Mesenchymal stem cell (in vitro differentiated cells and primary cell): ENCODE measurements around the gene TSPO.

Source experiments
- DNase-seq: peaks from one replicate; pipeline ENCODE4 v3.0.0-alpha.2; 2013
- H2AFZ ChIP-seq: one replicate; pipeline ENCODE4 v1.6.1; 2013; ENCODE audit warnings: low read depth, mild to moderate bottlenecking, control low read depth, inconsistent platforms, low read length, moderate library complexity
- H2AK5ac ChIP-seq: 2 replicates; pipeline ENCODE4 v1.6.1; 2013; ENCODE audit warnings: low read length, moderate library complexity, mild to moderate bottlenecking, inconsistent platforms; ENCODE audit not compliant: severe bottlenecking
- H2BK120ac ChIP-seq: one replicate; pipeline ENCODE4 v1.6.1; 2013; ENCODE audit warnings: low read depth, mild to moderate bottlenecking, inconsistent platforms, low read length, moderate library complexity
- H2BK12ac ChIP-seq, 2 experiments: one replicate each; pipeline ENCODE4 v1.6.1; 2013; ENCODE audit warnings: inconsistent platforms in 2 of 2, low read length in 2 of 2, mild to moderate bottlenecking in 2 of 2, moderate library complexity in 2 of 2, control low read depth in 1 of 2
- H2BK15ac ChIP-seq: one replicate; pipeline ENCODE4 v1.6.1; 2013; ENCODE audit warnings: mild to moderate bottlenecking, low read depth, inconsistent platforms; ENCODE audit not compliant: poor library complexity, severe bottlenecking
- H2BK5ac ChIP-seq: 2 replicates; pipeline ENCODE4 v1.6.1; 2013; ENCODE audit warnings: low read depth, mild to moderate bottlenecking, low read length, control low read depth, inconsistent platforms; ENCODE audit not compliant: poor library complexity, severe bottlenecking
- H3K14ac ChIP-seq, 2 experiments: one replicate each; pipeline ENCODE4 v1.6.1; 2013; ENCODE audit warnings: inconsistent platforms in 2 of 2, low read length in 2 of 2, control low read depth in 1 of 2, mild to moderate bottlenecking in 1 of 2, moderate library complexity in 1 of 2
- H3K18ac ChIP-seq, 2 experiments: one replicate each; pipeline ENCODE4 v1.6.1; 2013; ENCODE audit warnings: inconsistent platforms in 2 of 2, low read length in 2 of 2, control low read depth in 1 of 2, low read depth in 1 of 2, mild to moderate bottlenecking in 1 of 2
- H3K23ac ChIP-seq, 2 experiments: one replicate each; pipeline ENCODE4 v1.6.1; 2013; ENCODE audit warnings: inconsistent platforms in 2 of 2, low read length in 2 of 2, mild to moderate bottlenecking in 2 of 2, moderate library complexity in 2 of 2, control low read depth in 1 of 2
- H3K27ac ChIP-seq: 2 replicates; pipeline ENCODE4 v1.5.1; 2013; ENCODE audit warnings: mild to moderate bottlenecking, moderate library complexity, low read length, control low read depth, inconsistent platforms; ENCODE audit not compliant: poor library complexity, severe bottlenecking
- H3K27me3 ChIP-seq, 2 experiments: 2 replicates each; pipeline versions ENCODE4 v1.6.1 to v1.7.0; 2013; ENCODE audit warnings: low read length in 2 of 2, mild to moderate bottlenecking in 2 of 2, moderate library complexity in 2 of 2, control low read depth in 1 of 2, inconsistent platforms in 1 of 2; ENCODE audit not compliant: control insufficient read depth in 1 of 2, insufficient read depth in 1 of 2
- H3K36me3 ChIP-seq, 2 experiments: 2 replicates each; pipeline versions ENCODE4 v1.6.1 to v1.7.0; 2013; ENCODE audit warnings: low read length in 2 of 2, control low read depth in 1 of 2, inconsistent platforms in 1 of 2, low read depth in 1 of 2, mild to moderate bottlenecking in 1 of 2; ENCODE audit not compliant: insufficient read depth in 2 of 2, control insufficient read depth in 1 of 2
- H3K4ac ChIP-seq, 2 experiments: one replicate each; pipeline ENCODE4 v1.6.1; 2013; ENCODE audit warnings: inconsistent platforms in 2 of 2, low read length in 2 of 2, mild to moderate bottlenecking in 2 of 2, moderate library complexity in 2 of 2, control low read depth in 1 of 2, low read depth in 1 of 2
- H3K4me1 ChIP-seq: 2 replicates; pipeline ENCODE4 v1.6.1; 2013; ENCODE audit warnings: low read depth, low read length, control low read depth; ENCODE audit not compliant: control insufficient read depth, insufficient read depth
- H3K4me2 ChIP-seq: 2 replicates; pipeline ENCODE4 v1.6.1; 2013; ENCODE audit warnings: low read length, mild to moderate bottlenecking, inconsistent platforms; ENCODE audit not compliant: poor library complexity, severe bottlenecking
- H3K4me3 ChIP-seq, 2 experiments: 2 replicates each; pipeline versions ENCODE4 v1.5.1 to v1.7.0; 2013; ENCODE audit warnings: low read length in 2 of 2, mild to moderate bottlenecking in 2 of 2, control low read depth in 1 of 2, low read depth in 1 of 2; ENCODE audit not compliant: insufficient read depth in 1 of 2
- H3K79me1 ChIP-seq: replicated peaks from 2 replicates; pipeline ENCODE4 v1.6.1; 2013; ENCODE audit warnings: mild to moderate bottlenecking, control low read depth, low read length, inconsistent platforms; ENCODE audit not compliant: poor library complexity, severe bottlenecking
- H3K9ac ChIP-seq: 2 replicates; pipeline ENCODE4 v1.7.0; 2013; ENCODE audit warnings: mild to moderate bottlenecking, low read length, moderate library complexity
- H3K9me3 ChIP-seq: 2 replicates; pipeline ENCODE4 v1.7.0; 2013; ENCODE audit warnings: mild to moderate bottlenecking, low read length; ENCODE audit not compliant: control insufficient read depth
- H4K8ac ChIP-seq: one replicate; pipeline ENCODE4 v1.6.1; 2013; ENCODE audit warnings: inconsistent platforms, mild to moderate bottlenecking, low read length, moderate library complexity
- H4K91ac ChIP-seq: one replicate; pipeline ENCODE4 v1.6.1; 2013; ENCODE audit warnings: mild to moderate bottlenecking, low read length, inconsistent platforms
- WGBS: methylation state at CpG from one replicate; pipeline ENCODE4 v1.1.7; 2013; ENCODE audit warnings: mixed read lengths; 5-methylcytosine and 5-hydroxymethylcytosine counted together

The TSPO gene

GRCh38 chr22:43128928-43129424, 22.4 kb upstream of the TSPO start:
- H3K36me3 ChIP-seq = peaks cover 24 to 37% of the 10 kb centered on the region in 2 experiments
- no peak overlapping the region for H3K4me3 ChIP-seq
- no peak overlapping the region for H3K27ac ChIP-seq

GRCh38 chr22:43129426-43130425, 21.6 kb upstream of the TSPO start:
- DNase-seq = no peak
- no peak overlapping the region for H3K14ac ChIP-seq
- H2AK5ac ChIP-seq = no peak overlapping the region
- no peak overlapping the region for H4K91ac ChIP-seq
- no peak overlapping the region for H2BK15ac ChIP-seq
- WGBS = 84% methylated on average over 14 of the region's 16 CpGs
- no peak overlapping the region for H3K4me2 ChIP-seq
- peaks cover 32 to 44% of the 10 kb centered on the region in 2 experiments for H3K36me3 ChIP-seq
- H3K9me3 ChIP-seq = no peaks in the 10 kb centered on the region
- no peak overlapping the region for H2BK5ac ChIP-seq
- peaks cover 12% of the 10 kb centered on the region for H3K79me1 ChIP-seq
- H3K27me3 ChIP-seq = peaks cover 0 to 3% of the 10 kb centered on the region in 2 experiments
- H3K4me3 ChIP-seq = no peak overlapping the region
- H2BK120ac ChIP-seq = no peak overlapping the region
- no peak overlapping the region for H3K27ac ChIP-seq
- no peak overlapping the region for H2BK12ac ChIP-seq
- peaks cover 34% of the 10 kb centered on the region for H3K4me1 ChIP-seq
- H3K4ac ChIP-seq = no peak overlapping the region
- H3K9ac ChIP-seq = no peak overlapping the region
- H4K8ac ChIP-seq = no peak overlapping the region
- H2AFZ ChIP-seq = no peak overlapping the region
- H3K18ac ChIP-seq = no peak overlapping the region
- H3K23ac ChIP-seq = no peak overlapping the region

More at GRCh38 chr22:43128928-43129424, 22.4 kb upstream of the TSPO start:
- Histone ChIP-seq H3K14ac (no peak overlapping the region), H3K79me1 (peaks cover 8% of the 10 kb centered on the region), H2BK12ac (no peak overlapping the region), H3K27me3 (peaks cover 0 to 3% of the 10 kb centered on the region in 2 experiments), H3K4me1 (peaks cover 37% of the 10 kb centered on the region), H2BK120ac (no peak overlapping the region), H3K4ac (no peak overlapping the region), H3K4me2 (no peak overlapping the region), H4K91ac (peak overlapping the region; percentile 54), H4K8ac (peak overlapping the region; percentile 24), H3K9me3 (no peaks in the 10 kb centered on the region), H3K23ac (no peak overlapping the region), H2BK15ac (no peak overlapping the region), H2AFZ (no peak overlapping the region), H3K18ac (no peak overlapping the region), H2BK5ac (no peak overlapping the region), H2AK5ac (peak overlapping the region; percentile 44), H3K9ac (no peak overlapping the region)
- DNase-seq = no peak
- WGBS = 78% methylated on average over 19 of the region's 20 CpGs

GRCh38 chr22:43131773-43132501, 19.4 kb upstream of the TSPO start:
- Histone ChIP-seq H2AFZ (no peak overlapping the region), H2BK15ac (no peak overlapping the region), H3K36me3 (peaks cover 51 to 64% of the 10 kb centered on the region in 2 experiments), H3K4me1 (peaks cover 24% of the 10 kb centered on the region), H3K27me3 (peaks cover 0 to 3% of the 10 kb centered on the region in 2 experiments), H2BK120ac (no peak overlapping the region), H4K91ac (no peak overlapping the region), H2AK5ac (no peak overlapping the region), H4K8ac (no peak overlapping the region), H2BK12ac (no peak overlapping the region), H3K4me3 (no peak overlapping the region), H3K18ac (no peak overlapping the region), H3K4ac (no peak overlapping the region), H3K9ac (no peak overlapping the region), H3K4me2 (no peak overlapping the region), H3K27ac (no peak overlapping the region), H3K79me1 (peaks cover 20% of the 10 kb centered on the region), H3K14ac (no peak overlapping the region), H2BK5ac (no peak overlapping the region), H3K23ac (no peak overlapping the region), H3K9me3 (no peaks in the 10 kb centered on the region)
- WGBS = 96% methylated on average over 17 of the region's 17 CpGs
- DNase-seq = no peak

GRCh38 chr22:43133401-43133800, 18.0 kb upstream of the TSPO start:
- Histone ChIP-seq H4K91ac (no peak overlapping the region), H3K4me1 (peaks cover 11% of the 10 kb centered on the region), H3K79me1 (peaks cover 25% of the 10 kb centered on the region), H2BK5ac (no peak overlapping the region), H3K14ac (no peak overlapping the region), H4K8ac (no peak overlapping the region), H3K36me3 (peaks cover 65 to 78% of the 10 kb centered on the region in 2 experiments), H3K27ac (no peak overlapping the region), H2AK5ac (no peak overlapping the region), H2BK12ac (no peak overlapping the region), H2BK15ac (no peak overlapping the region), H3K27me3 (peaks cover 0 to 3% of the 10 kb centered on the region in 2 experiments), H3K9me3 (no peaks in the 10 kb centered on the region), H3K9ac (no peak overlapping the region), H3K23ac (no peak overlapping the region), H3K18ac (no peak overlapping the region), H2AFZ (no peak overlapping the region), H3K4me2 (no peak overlapping the region), H2BK120ac (no peak overlapping the region), H3K4me3 (no peak overlapping the region), H3K4ac (no peak overlapping the region)
- no peak for DNase-seq
- WGBS = 92% methylated on average over 8 of the region's 9 CpGs
